ENCODE results near the gene GABRG3. TPM values are rescaled to one million over a fixed set of nuclear protein-coding genes. Genes with fewer than 3 reads are reported as not detected.
A peak's percentile ranks its signal among the peaks of the same experiment; 100 is the strongest.

Gene GABRG3
- total and polyA plus RNA-seq, 2 experiments from 2014 or later: 0.10 to 1.4 TPM

- TF ChIP-seq, protein P1, sequence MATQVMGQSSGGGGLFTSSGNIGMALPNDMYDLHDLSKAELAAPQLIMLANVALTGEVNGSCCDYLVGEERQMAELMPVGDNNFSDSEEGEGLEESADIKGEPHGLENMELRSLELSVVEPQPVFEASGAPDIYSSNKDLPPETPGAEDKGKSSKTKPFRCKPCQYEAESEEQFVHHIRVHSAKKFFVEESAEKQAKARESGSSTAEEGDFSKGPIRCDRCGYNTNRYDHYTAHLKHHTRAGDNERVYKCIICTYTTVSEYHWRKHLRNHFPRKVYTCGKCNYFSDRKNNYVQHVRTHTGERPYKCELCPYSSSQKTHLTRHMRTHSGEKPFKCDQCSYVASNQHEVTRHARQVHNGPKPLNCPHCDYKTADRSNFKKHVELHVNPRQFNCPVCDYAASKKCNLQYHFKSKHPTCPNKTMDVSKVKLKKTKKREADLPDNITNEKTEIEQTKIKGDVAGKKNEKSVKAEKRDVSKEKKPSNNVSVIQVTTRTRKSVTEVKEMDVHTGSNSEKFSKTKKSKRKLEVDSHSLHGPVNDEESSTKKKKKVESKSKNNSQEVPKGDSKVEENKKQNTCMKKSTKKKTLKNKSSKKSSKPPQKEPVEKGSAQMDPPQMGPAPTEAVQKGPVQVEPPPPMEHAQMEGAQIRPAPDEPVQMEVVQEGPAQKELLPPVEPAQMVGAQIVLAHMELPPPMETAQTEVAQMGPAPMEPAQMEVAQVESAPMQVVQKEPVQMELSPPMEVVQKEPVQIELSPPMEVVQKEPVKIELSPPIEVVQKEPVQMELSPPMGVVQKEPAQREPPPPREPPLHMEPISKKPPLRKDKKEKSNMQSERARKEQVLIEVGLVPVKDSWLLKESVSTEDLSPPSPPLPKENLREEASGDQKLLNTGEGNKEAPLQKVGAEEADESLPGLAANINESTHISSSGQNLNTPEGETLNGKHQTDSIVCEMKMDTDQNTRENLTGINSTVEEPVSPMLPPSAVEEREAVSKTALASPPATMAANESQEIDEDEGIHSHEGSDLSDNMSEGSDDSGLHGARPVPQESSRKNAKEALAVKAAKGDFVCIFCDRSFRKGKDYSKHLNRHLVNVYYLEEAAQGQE (IDR thresholded peaks at IDR 0.05; ENCODE audit: unreplicated experiment): no peak
- no peak for TF ChIP-seq CREB1 (CRISPR knock-in tag; IDR thresholded peaks at IDR 0.05; ENCODE audit: low read depth)
These were observed 71.2 kb downstream of the GABRG3 start (continued) for GRCh38 chr15:27042230-27042629.

DNA sequence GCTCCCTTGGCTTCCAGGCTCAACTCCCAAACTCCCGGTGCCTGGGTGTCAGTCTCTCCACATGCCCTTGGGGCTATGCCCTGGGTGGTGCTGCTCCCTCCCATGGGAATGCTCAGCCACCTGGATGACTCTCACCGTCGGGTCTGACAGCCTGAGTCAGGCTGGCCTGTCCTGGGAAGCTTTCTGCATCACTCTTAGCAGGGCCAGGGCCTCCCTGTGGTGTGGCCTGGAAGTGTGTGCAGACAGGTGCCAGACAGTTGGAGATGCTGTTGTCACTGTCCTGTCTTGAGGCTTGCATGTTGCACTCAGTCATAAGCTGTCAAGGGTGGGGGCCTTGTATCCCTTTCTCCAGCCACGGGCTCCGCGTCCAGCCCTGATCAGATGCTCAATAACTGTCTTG lies 71.7 kb downstream of the GABRG3 start:
- no peak overlapping the region for H3K4me3 ChIP-seq
- H3K27ac Mint-ChIP-seq: no peak overlapping the region
- H3K4me1 ChIP-seq (ENCODE audit: insufficient read depth): no peaks in the 10 kb centered on the region
- H4K20me1 ChIP-seq (replicated peaks; ENCODE audit: insufficient read depth): no peaks in the 10 kb centered on the region
- no peaks in the 10 kb centered on the region for H3K79me2 ChIP-seq (replicated peaks; ENCODE audit: insufficient read depth)
- no peak for TF ChIP-seq CREB1 (CRISPR knock-in tag; IDR thresholded peaks at IDR 0.05; ENCODE audit: low read depth)
- TF ChIP-seq, protein P1 (IDR thresholded peaks at IDR 0.05; ENCODE audit: unreplicated experiment): no peak
- H2AFZ ChIP-seq: no peak overlapping the region
- no peak overlapping the region for H3K4me3 Mint-ChIP-seq
- no peaks in the 10 kb centered on the region; the same call in 2 of the 3 replicates for H3K36me3 Mint-ChIP-seq (ENCODE audit: low read depth)
- H3K27me3 Mint-ChIP-seq (ENCODE audit: insufficient read depth, low read depth, poor library complexity): peaks cover 14% of the 10 kb centered on the region
- H3K9me3 Mint-ChIP-seq: peaks cover 6% of the 10 kb centered on the region; the same call in 1 of the 3 replicates
- DNase-seq (ENCODE audit: low spot score): no peak
- H3K9me2 ChIP-seq (ENCODE audit: insufficient read depth): no peaks in the 10 kb centered on the region
- H3K4me2 ChIP-seq: no peak overlapping the region
- no peaks in the 10 kb centered on the region for H3K36me3 ChIP-seq (ENCODE audit: insufficient read depth)
- H3K27ac ChIP-seq (ENCODE audit: low read depth): no peak overlapping the region
- ATAC-seq: no peak; the same call in 2 of the 3 replicates
- no peaks in the 10 kb centered on the region for H3F3A ChIP-seq (replicated peaks; ENCODE audit: low read depth)
- no peaks in the 10 kb centered on the region for H3K4me1 Mint-ChIP-seq
- no peaks in the 10 kb centered on the region for H3K27me3 ChIP-seq (ENCODE audit: insufficient read depth)

- Histone ChIP-seq H3K27me3 (ENCODE audit: insufficient read depth) (no peaks in the 10 kb centered on the region), H3K9me2 (ENCODE audit: insufficient read depth) (no peaks in the 10 kb centered on the region), H3F3A (replicated peaks; ENCODE audit: low read depth) (no peaks in the 10 kb centered on the region), H2AFZ (0 out of 2 replicates have a peak overlapping the region, but pooled peaks have one; percentile 32), H3K36me3 (ENCODE audit: insufficient read depth) (no peaks in the 10 kb centered on the region), H3K79me2 (replicated peaks; ENCODE audit: insufficient read depth) (no peaks in the 10 kb centered on the region), H3K4me1 (ENCODE audit: insufficient read depth) (no peaks in the 10 kb centered on the region), H3K4me3 (no peak overlapping the region), H3K4me2 (no peak overlapping the region), H3K27ac (ENCODE audit: low read depth) (no peak overlapping the region), H4K20me1 (replicated peaks; ENCODE audit: insufficient read depth) (no peaks in the 10 kb centered on the region)
- peak; percentile 39; the same call in 2 of the 3 replicates for ATAC-seq
- no peak for DNase-seq (ENCODE audit: low spot score)
- Mint-ChIP-seq H3K4me3 (no peak overlapping the region), H3K4me1 (no peaks in the 10 kb centered on the region), H3K9me3 (peaks cover under 1% of the 10 kb centered on the region; the same call in 1 of the 3 replicates), H3K27ac (no peak overlapping the region), H3K27me3 (ENCODE audit: insufficient read depth, low read depth, poor library complexity) (peaks cover 14% of the 10 kb centered on the region), H3K36me3 (ENCODE audit: low read depth) (no peaks in the 10 kb centered on the region)
- TF ChIP-seq CTCF (conservative IDR thresholded peaks at IDR 0.05; ENCODE audit: low read depth in 2 of 2) (no peak), ZNF331 (CRISPR knock-in tag; IDR thresholded peaks at IDR 0.05; ENCODE audit: low read depth) (no peak)
These were observed 72.8 kb downstream of the GABRG3 start for GRCh38 chr15:27043770-27044169.

Measured in GM23338 (cell line).